ENCODE measurements around the gene LSAMP. TPM values are rescaled to one million over a fixed set of nuclear protein-coding genes. Genes with fewer than 3 reads are reported as not detected.

The LSAMP gene
- total and polyA plus RNA-seq, 2 of the 13 experiments (the other 11 are each of a cell fraction or from before 2014, with no cell fraction given) = not detected

DNA sequence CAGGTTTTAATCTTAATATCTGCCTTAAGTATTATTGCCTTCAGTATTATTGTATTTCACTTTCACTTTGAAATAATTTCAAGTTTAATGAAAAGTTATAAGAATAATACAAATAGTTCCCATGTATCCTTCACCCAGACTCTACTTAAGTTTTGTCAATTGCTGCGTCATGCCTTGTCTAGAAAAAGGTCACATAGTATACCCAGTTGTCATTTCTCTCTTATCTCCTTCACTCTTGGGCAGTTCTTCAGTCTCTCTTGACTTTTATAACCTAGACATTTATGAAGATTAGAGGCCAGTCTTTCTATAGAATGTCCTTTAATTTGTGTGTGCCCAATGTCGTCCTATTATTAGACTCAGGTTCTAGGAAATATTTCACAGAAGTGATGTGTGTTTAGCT lies 367.7 kb downstream of the LSAMP start:
- H4K20me1 ChIP-seq (ENCODE audit: insufficient read depth, low read length) = no peaks in the 10 kb centered on the region
- CTCF ChIA-PET (ENCODE audit: low intra/inter-chr PET ratio, low total read pairs) = no interaction called here
- no peaks in the 10 kb centered on the region for H3K27me3 ChIP-seq (ENCODE audit: control insufficient read depth in 1 of 2, insufficient read depth in 2 of 2, low read length in 2 of 2)
- no peaks in the 10 kb centered on the region for H3K36me3 ChIP-seq (replicated peaks in 1 of 2; ENCODE audit: control insufficient read depth in 1 of 2, insufficient read depth in 2 of 2, low read length in 2 of 2)
- POLR2A ChIA-PET = no interaction called here
- H3K4me2 ChIP-seq (ENCODE audit: low read depth, low read length) = no peak overlapping the region
- no peak for ATAC-seq
- H3K4me1 ChIP-seq (ENCODE audit: insufficient read depth, low read length) = no peaks in the 10 kb centered on the region
- no peaks in the 10 kb centered on the region for H3K9me3 ChIP-seq (ENCODE audit: low read length)
- intact Hi-C loops (cut with micrococcal nuclease; ENCODE audit: unreplicated experiment) (no loop called here), in situ Hi-C loops (cut with HindIII; ENCODE audit: extremely low pct_ligation_motif_present, low pct_unique_long_range_greater_than_20kb) (no loop called here)
- DNase-seq (ENCODE audit: low spot score) = no peak
- no TSS peak for BruUV-seq (replicated peaks)
- no peaks in the 10 kb centered on the region for H3K79me2 ChIP-seq (ENCODE audit: insufficient read depth, low read length)
- H2AFZ ChIP-seq (ENCODE audit: low read length) = no peak overlapping the region
- no peak for TF ChIP-seq SATB2 (CRISPR knock-in tag; IDR thresholded peaks at IDR 0.05)
- no peak for TF ChIP-seq HNRNPK (IDR thresholded peaks at IDR 0.05; ENCODE audit: low read depth, low read length, poor library complexity, severe bottlenecking)
- TF ChIP-seq ZNF430 (CRISPR knock-in tag; IDR thresholded peaks at IDR 0.05) = no peak
- no peak for TF ChIP-seq ZFP91 (CRISPR knock-in tag; IDR thresholded peaks at IDR 0.05; ENCODE audit: borderline replicate concordance)
- no peak for TF ChIP-seq JUN (CRISPR knock-in tag; IDR thresholded peaks at IDR 0.05)
- no peak for TF ChIP-seq ZSCAN29 (CRISPR knock-in tag; conservative IDR thresholded peaks at IDR 0.05)
- TF ChIP-seq SRSF1 (optimal IDR thresholded peaks at IDR 0.05; ENCODE audit: low read depth, low read length) = no peak
- no peak for TF ChIP-seq ZNF180 (CRISPR knock-in tag; IDR thresholded peaks at IDR 0.05; ENCODE audit: borderline replicate concordance, low read depth)
- no peak for TF ChIP-seq ZSCAN5A (CRISPR knock-in tag; IDR thresholded peaks at IDR 0.05; ENCODE audit: borderline replicate concordance)
- no peak for TF ChIP-seq RBAK (CRISPR knock-in tag; IDR thresholded peaks at IDR 0.05)
- TF ChIP-seq ZNF296 (CRISPR knock-in tag; conservative IDR thresholded peaks at IDR 0.05) = no peak
- no peak for TF ChIP-seq ZNF577 (CRISPR knock-in tag; IDR thresholded peaks at IDR 0.05; ENCODE audit: borderline replicate concordance, low read depth)
- no peak for TF ChIP-seq IRF2 (CRISPR knock-in tag; IDR thresholded peaks at IDR 0.05)
- no peak for TF ChIP-seq SMYD3 (CRISPR knock-in tag; IDR thresholded peaks at IDR 0.05)
- no peak for TF ChIP-seq HNF4G (IDR thresholded peaks at IDR 0.05; ENCODE audit: borderline replicate concordance, low read depth, low read length)
- TF ChIP-seq HNF4G (CRISPR knock-in tag; IDR thresholded peaks at IDR 0.05; ENCODE audit: borderline replicate concordance, low read depth) = no peak
- TF ChIP-seq ZBTB8A (CRISPR knock-in tag; IDR thresholded peaks at IDR 0.05; ENCODE audit: borderline replicate concordance, low read depth) = no peak
- no peak for TF ChIP-seq KMT2A (CRISPR knock-in tag; IDR thresholded peaks at IDR 0.05)
- TF ChIP-seq TBL1XR1 (IDR thresholded peaks at IDR 0.05; ENCODE audit: borderline replicate concordance, low read length, partially characterized antibody) = no peak
- no peak for TF ChIP-seq FOXP4 (CRISPR knock-in tag; IDR thresholded peaks at IDR 0.05)
- TF ChIP-seq ZFY (CRISPR knock-in tag; IDR thresholded peaks at IDR 0.05) = no peak
- WGBS (ENCODE audit: low lambda C conversion rate) = 6% methylated on average over 2 of the region's 2 CpGs
- FAIRE-seq = no peak
- no peak overlapping the region for H3K27ac ChIP-seq (ENCODE audit: extremely low read length, insufficient read depth, low read length)
- H3K9ac ChIP-seq (ENCODE audit: insufficient read depth, low read depth, low read length) = no peak overlapping the region
- no peak overlapping the region for H3K4me3 ChIP-seq (replicated peaks in 1 of 3; ENCODE audit: insufficient read depth in 1 of 3, low read depth in 2 of 3, low read length in 3 of 3)

All from HepG2 (cell line).